ENCODE measurements around the gene BORCS8.
A peak's percentile ranks its signal among the peaks of the same experiment; 100 is the strongest.

The BORCS8 gene

GRCh38 chr19:19192078-19192882, at the start of gene BORCS8, which contains the start of gene RFXANK:
TSS of gene BORCS8 (minus strand) at chr19:19192152. CDS start at chr19:19192117, 35 bp downstream.
TSS of gene RFXANK (plus strand) at chr19:19192258. CDS start at chr19:19193947, 1,689 bp downstream.
- H3K4me1 Mint-ChIP-seq: peaks cover 52% of the 10 kb centered on the region
- DNase-seq (ENCODE audit: low spot score in 2 of 2) (peak; percentile 94 to 99), ATAC-seq (peak; percentile 90)

DNA sequence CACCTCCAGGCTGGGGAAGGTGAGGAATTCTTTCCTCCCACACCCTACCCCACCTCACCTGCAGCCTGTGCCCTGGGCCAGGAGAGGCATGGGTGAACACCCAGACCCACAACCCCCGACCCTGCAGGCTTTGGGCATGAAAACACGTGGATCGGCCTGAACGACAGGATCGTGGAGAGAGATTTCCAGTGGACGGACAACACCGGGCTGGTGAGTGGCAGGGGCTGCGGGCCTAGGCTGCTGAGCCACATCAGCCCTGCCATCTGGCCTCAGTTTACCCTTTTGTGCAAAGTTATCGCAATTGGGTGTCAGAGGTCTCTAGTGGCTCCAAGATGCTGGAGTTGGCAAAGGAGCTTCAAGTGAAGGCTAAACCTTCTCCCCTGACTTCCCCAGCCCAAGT, 48.5 kb upstream of the BORCS8 start:
- H3K36me3 Mint-ChIP-seq: no peaks in the 10 kb centered on the region
- H3K4me3 Mint-ChIP-seq: no peak overlapping the region
- no peak for DNase-seq (ENCODE audit: low spot score in 2 of 2)
- H3K4me1 Mint-ChIP-seq: no peaks in the 10 kb centered on the region
- H3K27ac Mint-ChIP-seq: no peak overlapping the region
- no peak for ATAC-seq
- H3K9me3 Mint-ChIP-seq: peaks cover 5% of the 10 kb centered on the region

More at GRCh38 chr19:19192078-19192882, at the start of gene BORCS8, which contains the start of gene RFXANK:
- peak within 1 kb of the TSS; percentile 99 for H3K27ac Mint-ChIP-seq
- H3K4me3 Mint-ChIP-seq: peak within 1 kb of the TSS; percentile 97
- H3K36me3 Mint-ChIP-seq: peaks cover 50% of the 10 kb centered on the region
- no peaks in the 10 kb centered on the region for H3K9me3 Mint-ChIP-seq

DNA sequence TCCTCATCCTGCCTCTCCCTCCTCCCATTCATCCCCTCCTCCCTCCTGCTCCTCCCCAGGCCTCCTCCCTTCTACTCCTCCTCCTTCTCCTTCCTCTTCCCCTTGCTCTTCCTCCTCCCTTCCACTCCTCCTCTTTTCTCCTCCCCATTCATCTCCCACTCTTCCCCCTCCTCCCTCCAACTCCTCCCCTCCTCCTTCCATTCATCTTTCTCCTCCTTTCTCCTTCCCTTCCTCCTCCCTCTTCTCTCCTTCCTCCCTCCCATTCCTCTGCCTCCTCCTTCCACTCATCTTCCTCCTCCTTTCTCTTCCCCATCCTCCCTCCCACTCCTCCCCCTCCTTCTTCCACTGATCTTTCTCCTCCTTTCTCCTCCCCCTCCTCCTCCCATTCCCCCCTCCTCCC, 47.7 kb upstream of the BORCS8 start:
- peaks cover 5% of the 10 kb centered on the region for H3K9me3 Mint-ChIP-seq
- DNase-seq (ENCODE audit: low spot score in 2 of 2) (no peak), ATAC-seq (no peak)
- H3K4me1 Mint-ChIP-seq: no peaks in the 10 kb centered on the region
- no peak overlapping the region for H3K27ac Mint-ChIP-seq
- no peak overlapping the region for H3K4me3 Mint-ChIP-seq
- no peaks in the 10 kb centered on the region for H3K36me3 Mint-ChIP-seq

GRCh38 chr19:19238126-19238894, 46.4 kb upstream of the BORCS8 start:
- H3K27ac Mint-ChIP-seq: no peak overlapping the region
- no peaks in the 10 kb centered on the region for H3K4me1 Mint-ChIP-seq
- ATAC-seq (no peak), DNase-seq (ENCODE audit: low spot score in 2 of 2) (no peak)
- H3K4me3 Mint-ChIP-seq: no peak overlapping the region
- no peaks in the 10 kb centered on the region for H3K36me3 Mint-ChIP-seq
- H3K9me3 Mint-ChIP-seq: peaks cover 5% of the 10 kb centered on the region

- Mint-ChIP-seq H3K4me3 (no peak overlapping the region), H3K36me3 (no peaks in the 10 kb centered on the region), H3K9me3 (peaks cover 5% of the 10 kb centered on the region), H3K27ac (no peak overlapping the region), H3K4me1 (no peaks in the 10 kb centered on the region)
- ATAC-seq (no peak), DNase-seq (ENCODE audit: low spot score in 2 of 2) (no peak)
Observed at GRCh38 chr19:19236173-19236572, 44.2 kb upstream of the BORCS8 start.

GRCh38 chr19:19234220-19234816, 42.4 kb upstream of the BORCS8 start:
- H3K36me3 Mint-ChIP-seq: no peaks in the 10 kb centered on the region
- no peaks in the 10 kb centered on the region for H3K4me1 Mint-ChIP-seq
- DNase-seq (ENCODE audit: low spot score in 2 of 2): no peak
- peaks cover 5% of the 10 kb centered on the region for H3K9me3 Mint-ChIP-seq
- H3K4me3 Mint-ChIP-seq: no peak overlapping the region
- no peak overlapping the region for H3K27ac Mint-ChIP-seq
- no peak for ATAC-seq

DNA sequence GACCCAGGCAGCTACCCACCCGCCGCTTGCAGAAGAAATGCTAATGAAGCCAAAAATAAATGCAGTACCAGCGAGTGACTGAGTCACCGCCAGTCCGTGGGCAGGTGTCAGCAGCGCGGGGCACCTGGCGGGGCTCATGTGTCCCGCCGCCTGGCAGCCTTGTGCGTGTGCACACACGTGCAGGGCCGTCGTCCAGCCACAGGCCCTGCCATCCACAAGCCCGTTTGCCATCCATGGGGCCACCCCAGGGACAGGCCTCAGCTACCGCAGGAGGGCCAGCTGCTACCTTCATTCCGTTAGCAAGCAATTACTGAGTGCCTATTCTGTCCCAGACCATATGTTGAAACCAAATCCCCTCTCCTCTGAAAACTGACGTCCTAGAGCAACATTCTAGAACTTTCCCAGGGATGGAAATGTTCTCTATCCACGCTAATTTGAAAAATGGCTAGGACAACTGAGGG, 40.3 kb upstream of the BORCS8 start:
- Mint-ChIP-seq H3K9me3 (peaks cover 5% of the 10 kb centered on the region), H3K27ac (no peak overlapping the region), H3K4me1 (no peaks in the 10 kb centered on the region), H3K4me3 (no peak overlapping the region), H3K36me3 (no peaks in the 10 kb centered on the region)
- no peak for ATAC-seq
- no peak for DNase-seq (ENCODE audit: low spot score in 2 of 2)

DNA sequence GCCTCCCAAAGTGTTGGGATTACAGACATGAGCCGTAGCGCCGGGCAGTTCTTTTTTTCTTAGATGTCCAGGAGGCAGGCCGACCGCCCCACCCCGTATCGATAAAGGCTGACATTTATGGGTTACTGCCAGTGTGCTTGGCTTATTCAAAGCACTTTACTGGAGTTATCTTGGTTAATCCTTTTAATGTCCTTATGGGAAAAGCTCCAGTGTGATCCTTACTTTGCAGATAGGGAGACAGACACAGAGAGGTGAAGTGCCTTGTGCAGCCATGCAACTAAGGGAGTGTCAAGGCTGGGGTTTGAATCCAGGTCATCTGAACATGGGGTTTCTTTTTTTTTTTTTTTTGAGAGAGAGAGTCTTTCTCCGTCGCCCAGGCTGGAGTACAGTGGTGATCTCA, 39.0 kb upstream of the BORCS8 start:
- H3K36me3 Mint-ChIP-seq: no peaks in the 10 kb centered on the region
- ATAC-seq: no peak

GRCh38 chr19:19229701-19230100, 37.7 kb upstream of the BORCS8 start:
- DNase-seq (ENCODE audit: low spot score in 2 of 2): no peak
- Mint-ChIP-seq H3K4me1 (peaks cover 6% of the 10 kb centered on the region), H3K4me3 (no peak overlapping the region), H3K36me3 (no peaks in the 10 kb centered on the region), H3K9me3 (no peaks in the 10 kb centered on the region), H3K27ac (no peak overlapping the region)
- no peak for ATAC-seq

More for the DNA sequence above, 39.0 kb upstream of the BORCS8 start:
- H3K4me1 Mint-ChIP-seq: no peaks in the 10 kb centered on the region
- no peak overlapping the region for H3K27ac Mint-ChIP-seq
- H3K9me3 Mint-ChIP-seq: peaks cover 2% of the 10 kb centered on the region
- no peak overlapping the region for H3K4me3 Mint-ChIP-seq
- no peak for DNase-seq (ENCODE audit: low spot score in 2 of 2)

GRCh38 chr19:19227217-19227616, 35.3 kb upstream of the BORCS8 start:
- ATAC-seq: no peak
- Mint-ChIP-seq H3K9me3 (no peaks in the 10 kb centered on the region), H3K27ac (no peak overlapping the region), H3K4me3 (no peak overlapping the region), H3K4me1 (peaks cover 6% of the 10 kb centered on the region), H3K36me3 (no peaks in the 10 kb centered on the region)
- DNase-seq (ENCODE audit: low spot score in 2 of 2): no peak

DNA sequence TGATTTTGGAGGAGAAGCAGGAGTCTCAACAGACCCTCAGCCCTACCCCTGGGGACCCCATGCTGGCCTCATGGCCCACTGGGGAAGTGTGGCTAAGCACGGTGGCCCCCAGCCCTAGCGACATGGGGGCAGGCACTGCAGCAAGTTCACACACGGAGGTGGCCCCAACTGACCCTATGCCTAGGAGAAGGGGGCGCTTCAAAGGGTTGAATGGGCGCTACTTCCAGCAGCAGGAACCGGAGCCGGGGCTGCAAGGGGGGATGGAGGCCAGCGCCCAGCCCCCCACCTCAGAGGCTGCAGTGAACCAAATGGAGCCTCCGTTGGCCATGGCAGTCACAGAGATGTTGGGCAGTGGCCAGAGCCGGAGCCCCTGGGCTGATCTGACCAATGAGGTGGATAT, 34.7 kb upstream of the BORCS8 start:
- Mint-ChIP-seq H3K9me3 (no peaks in the 10 kb centered on the region), H3K27ac (no peak overlapping the region), H3K36me3 (no peaks in the 10 kb centered on the region), H3K4me1 (peaks cover 6% of the 10 kb centered on the region), H3K4me3 (no peak overlapping the region)
- ATAC-seq (no peak), DNase-seq (ENCODE audit: low spot score in 2 of 2) (no peak)

DNA sequence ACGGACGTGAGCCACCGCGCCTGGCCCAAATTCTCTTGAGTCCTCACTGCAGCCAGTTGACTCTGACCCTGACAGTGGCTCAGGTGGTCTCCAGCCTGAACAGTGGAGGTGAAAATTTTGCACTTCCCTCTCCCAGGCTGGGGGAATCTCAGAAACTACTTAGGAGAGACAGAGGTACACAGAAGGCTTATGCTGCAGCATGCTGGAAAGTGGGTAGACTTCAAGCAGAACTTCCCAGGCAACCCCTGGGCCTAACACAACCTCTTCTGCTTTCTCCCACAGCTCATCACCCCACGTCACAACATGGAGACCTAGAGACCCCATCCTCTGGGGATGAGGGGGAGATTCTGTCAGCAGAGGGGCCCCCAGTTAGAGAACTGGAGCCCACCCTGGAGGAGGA, 34.3 kb upstream of the BORCS8 start:
- peaks cover 6% of the 10 kb centered on the region for H3K4me1 Mint-ChIP-seq
- no peak overlapping the region for H3K27ac Mint-ChIP-seq
- no peaks in the 10 kb centered on the region for H3K36me3 Mint-ChIP-seq
- DNase-seq (ENCODE audit: low spot score in 2 of 2) (no peak), ATAC-seq (no peak)
- H3K4me3 Mint-ChIP-seq: peak overlapping the region; percentile 71
- H3K9me3 Mint-ChIP-seq: no peaks in the 10 kb centered on the region

- Mint-ChIP-seq H3K4me1 (peaks cover 6% of the 10 kb centered on the region), H3K9me3 (no peaks in the 10 kb centered on the region), H3K4me3 (peak overlapping the region; percentile 71), H3K36me3 (no peaks in the 10 kb centered on the region), H3K27ac (peak overlapping the region; percentile 64)
- DNase-seq (ENCODE audit: low spot score in 2 of 2) (peak; percentile 70 to 88), ATAC-seq (peak; percentile 86)
Observed at GRCh38 chr19:19224852-19225494, 33.0 kb upstream of the BORCS8 start.

GRCh38 chr19:19224150-19224851, 32.3 kb upstream of the BORCS8 start:
- no peaks in the 10 kb centered on the region for H3K36me3 Mint-ChIP-seq
- H3K9me3 Mint-ChIP-seq: no peaks in the 10 kb centered on the region
- ATAC-seq (no peak), DNase-seq (ENCODE audit: low spot score in 2 of 2) (no peak)
- H3K27ac Mint-ChIP-seq: no peak overlapping the region
- H3K4me3 Mint-ChIP-seq: peak overlapping the region; percentile 71
- H3K4me1 Mint-ChIP-seq: peaks cover 6% of the 10 kb centered on the region

All from stimulated activated effector memory CD8-positive, alpha-beta T cell treated with anti-CD3 and anti-CD28 coated beads, Interleukin-12 subunit alpha, Interleukin-12 subunit beta, amount 100 ng/mL, for 72 hours (primary cell).